HG03196 (cell line): ENCODE results near the gene ANKK1.

Experiments used
- ATAC-seq: cut with Tn5 transposase; IDR thresholded peaks from one replicate; pipeline ENCODE4 v1.9.1; 2021; ENCODE audit not compliant: unreplicated experiment

The ANKK1 gene

DNA sequence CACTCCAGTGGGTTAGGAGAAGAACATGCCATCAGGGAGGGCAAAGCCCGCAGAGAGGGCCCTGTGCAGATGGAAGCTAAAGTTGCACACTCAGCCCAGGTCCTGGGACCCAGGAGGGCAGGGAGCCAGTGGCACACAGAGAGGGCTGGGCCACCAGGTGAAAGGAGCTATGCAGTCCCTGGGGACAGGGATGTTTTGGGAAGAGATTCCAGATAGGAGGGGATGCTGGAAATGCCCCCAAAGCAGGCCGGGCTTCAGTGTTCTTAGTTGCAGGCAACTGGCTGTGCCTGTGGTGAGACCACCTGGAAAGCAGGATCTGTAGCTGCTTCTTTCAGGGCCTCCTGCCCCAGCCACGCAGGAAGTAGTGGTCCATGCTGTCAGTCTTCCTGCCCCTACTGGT is 19.6 kb downstream of the ANKK1 start:
- ATAC-seq = no peak

DNA sequence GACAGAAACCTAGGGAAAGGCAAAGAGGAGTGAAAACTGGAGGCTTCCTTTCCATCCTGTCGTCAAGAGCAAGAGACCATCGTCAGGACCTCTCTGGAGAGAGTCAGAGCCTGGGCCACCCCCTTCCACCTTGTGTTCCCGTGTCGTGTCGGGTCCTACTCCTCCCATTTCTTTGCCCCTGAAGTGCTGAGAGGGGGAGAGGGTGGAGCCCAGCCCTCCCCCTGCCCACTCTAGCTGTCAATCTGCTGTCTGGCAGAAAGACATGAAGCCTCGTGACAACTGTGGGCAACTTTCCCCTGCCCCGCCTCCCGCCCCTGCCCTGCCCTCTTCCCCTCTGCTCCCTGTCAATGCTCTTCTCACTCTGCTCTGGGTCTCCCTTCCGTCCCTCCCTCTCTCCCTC is 20.6 kb downstream of the ANKK1 start:
- no peak for ATAC-seq

DNA sequence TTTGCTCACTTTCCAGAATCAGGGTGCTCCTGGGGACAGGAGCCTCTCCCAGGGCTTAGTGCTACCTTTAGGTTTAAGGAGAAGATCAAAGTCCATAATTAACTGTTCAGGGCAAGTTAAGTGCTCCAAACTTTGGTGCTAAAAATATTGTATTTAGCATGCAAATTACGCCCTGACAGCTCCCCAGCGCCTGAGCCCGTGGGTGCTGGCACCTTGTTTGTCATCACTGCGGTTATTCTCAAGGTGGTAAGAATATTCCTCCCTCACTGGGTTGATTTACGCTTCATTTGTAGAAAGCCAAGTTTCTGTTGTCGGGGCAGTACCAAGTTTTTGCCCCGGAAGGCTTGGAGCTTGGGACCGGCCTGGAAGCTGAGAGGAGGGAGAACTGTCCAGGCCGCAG is 21.3 kb downstream of the ANKK1 start:
- ATAC-seq = no peak

DNA sequence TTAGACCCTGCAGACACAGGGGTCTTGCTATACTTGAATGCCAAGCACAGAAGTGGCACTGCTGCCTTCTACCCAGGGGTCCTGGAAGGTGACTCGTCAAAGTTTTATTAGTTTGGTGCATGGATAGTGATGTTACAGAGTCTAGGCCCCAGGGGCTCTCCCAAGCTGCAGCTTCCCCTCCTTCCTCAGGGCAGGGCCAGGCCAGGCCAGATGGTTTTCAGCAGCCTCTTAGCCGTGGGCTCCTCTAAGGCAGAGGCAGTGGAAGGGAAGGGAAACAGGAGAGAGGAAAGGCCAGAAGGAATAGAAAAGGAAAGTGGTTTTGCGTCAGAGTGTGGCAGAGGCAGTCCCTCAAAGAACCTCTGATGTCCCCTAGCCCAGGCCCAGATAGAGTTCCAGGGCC is 21.9 kb downstream of the ANKK1 start:
- no peak for ATAC-seq

DNA sequence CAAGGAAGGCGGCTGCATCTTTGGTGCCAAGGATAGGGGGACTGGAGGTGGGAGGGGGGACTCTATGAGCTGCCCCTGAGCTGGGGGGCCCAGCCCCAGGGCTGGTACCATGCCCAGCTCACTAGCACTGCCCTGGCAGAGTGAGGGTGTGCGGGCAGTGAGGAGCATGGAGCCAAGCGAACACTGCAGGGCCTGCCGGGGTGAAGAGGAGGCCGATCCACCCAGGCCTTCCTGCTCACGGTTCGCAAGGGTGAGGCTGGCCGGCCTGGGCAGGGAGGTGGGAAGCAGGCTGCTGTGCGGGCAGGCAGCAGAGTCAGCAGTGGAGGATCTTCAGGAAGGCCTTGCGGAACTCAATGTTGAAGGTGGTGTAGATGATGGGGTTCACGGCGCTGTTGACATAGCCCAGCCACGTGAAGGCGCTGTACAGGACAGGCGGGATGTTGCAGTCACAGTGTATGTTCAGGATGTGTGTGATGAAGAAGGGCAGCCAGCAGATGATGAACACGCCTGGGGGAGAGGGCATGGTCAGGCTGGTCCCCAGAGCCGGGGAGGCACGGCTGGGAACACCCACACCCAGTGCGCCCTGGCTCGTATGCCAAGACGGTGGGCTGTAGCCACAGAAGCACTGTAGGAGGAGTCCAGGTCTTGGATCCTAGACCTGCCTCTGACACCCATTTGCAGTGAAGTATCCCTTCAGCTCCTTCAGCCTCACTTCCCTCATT is 23.0 kb downstream of the ANKK1 start:
- no peak for ATAC-seq

DNA sequence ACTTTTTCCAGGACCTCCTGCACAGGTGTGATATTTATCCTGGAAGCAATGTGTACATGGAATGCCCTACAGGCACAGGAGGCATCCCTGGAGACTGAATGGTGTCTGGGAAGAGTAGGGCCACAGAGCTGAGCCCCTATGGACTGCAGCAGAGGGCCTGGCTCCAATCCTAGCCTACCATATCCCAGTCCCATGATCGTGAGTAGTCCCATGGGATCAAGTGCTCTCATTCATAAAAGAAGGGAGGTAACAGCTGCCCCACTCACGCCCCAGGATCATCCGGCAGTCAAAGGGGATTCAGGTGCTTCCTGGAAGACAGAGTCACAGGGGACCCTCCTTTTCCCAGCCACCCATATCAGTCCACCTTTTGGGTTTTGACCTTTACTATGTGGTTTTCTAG is 24.0 kb downstream of the ANKK1 start:
- no peak for ATAC-seq

DNA sequence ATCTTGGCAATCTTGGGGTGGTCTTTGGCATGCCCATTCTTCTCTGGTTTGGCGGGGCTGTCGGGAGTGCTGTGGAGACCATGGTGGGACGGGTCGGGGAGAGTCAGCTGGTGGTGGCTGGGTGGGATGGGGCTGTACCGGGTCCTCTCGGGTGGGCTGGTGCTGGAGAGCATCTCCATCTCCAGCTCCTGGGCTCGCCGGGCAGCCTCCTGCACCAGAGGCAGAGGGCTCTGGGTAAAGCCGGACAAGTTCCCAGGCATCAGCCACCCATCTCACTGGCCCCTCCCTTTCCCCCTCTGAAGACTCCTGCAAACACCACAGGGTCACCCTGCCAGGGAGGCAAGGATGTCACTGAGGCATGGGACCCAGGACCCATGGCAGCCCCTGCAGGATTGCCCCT is 25.1 kb downstream of the ANKK1 start:
- no peak for ATAC-seq

DNA sequence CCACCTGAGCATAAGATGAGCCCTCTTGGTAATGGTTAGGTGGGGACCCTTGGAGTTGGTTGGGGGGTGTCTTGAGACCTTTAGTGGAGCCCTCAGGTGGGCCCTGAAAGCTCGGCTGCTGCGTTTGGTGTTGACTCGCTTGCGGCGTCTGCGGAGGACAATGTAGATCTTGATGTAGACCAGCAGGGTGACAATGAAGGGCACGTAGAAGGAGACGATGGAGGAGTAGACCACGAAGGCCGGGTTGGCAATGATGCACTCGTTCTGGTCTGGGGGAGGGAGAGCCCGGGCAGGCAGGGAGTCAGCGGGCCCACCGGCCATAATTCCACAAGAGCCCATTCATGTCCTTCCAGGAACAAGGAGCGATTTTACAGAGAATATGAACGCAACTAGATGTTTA is 27.8 kb downstream of the ANKK1 start:
- no peak for ATAC-seq

DNA sequence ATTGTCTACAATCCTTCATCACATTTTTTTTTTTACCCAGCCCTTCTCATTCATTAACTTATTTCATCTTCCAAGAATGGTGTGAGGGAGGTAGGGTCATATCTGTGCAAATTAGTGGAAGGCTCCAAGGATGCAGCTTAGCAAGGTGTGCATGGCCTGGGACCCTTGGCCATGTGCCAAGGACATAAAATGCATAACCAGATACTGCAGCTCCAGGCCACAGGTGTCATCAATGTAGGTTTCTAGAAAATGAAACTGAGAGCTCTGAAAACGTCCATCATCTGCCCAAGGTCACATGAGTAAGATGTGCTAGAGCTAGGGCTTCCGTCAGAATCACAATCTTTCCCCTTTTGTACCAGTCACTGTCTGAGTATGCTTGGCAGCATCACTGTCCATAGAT is 29.8 kb downstream of the ANKK1 start:
- no peak for ATAC-seq

DNA sequence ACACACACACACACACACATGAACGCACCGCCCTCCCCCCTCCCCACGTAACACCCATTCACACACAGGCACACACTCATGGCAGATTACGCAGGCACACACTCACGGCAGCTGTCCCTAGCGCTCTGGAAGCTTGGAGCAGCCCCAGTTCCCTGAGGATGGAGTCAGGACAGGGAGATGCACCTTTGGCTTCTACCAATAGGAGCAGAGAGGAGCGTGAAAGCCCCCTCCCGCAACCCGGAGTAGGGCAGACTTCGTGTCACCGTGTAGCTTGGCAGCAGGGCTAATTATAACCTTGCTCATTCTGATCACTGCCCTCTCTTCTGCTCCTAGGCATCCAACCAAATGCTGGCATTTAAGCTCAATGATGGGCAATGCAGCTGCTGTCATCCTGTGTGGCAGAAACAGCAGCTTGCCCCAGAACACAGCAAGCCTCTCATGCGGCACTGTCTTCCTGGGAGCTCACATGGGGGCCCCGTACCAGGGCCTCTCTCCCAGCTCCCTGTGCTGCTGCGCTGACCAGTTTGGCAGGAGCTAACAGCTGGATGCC is 31.9 kb downstream of the ANKK1 start:
- no peak for ATAC-seq

DNA sequence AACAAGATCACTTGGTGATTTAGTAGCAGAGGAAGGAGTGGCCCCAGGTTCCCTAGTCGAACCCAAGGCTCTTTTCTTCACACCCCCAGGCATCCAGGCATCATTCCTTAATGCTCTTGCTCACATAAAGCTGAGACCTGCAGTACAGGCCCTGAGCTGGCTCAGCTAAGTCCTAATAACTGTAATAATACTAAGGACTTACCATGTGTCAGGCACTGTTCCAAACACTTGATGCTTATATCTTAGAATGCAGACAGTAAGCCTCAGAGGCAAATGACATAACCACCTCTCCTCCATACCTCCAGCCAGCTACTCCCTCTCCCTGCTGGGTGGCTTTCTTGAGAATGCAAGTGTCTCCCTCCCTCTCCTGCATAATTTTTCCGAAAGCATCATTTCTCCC is 33.2 kb downstream of the ANKK1 start:
- no peak for ATAC-seq

DNA sequence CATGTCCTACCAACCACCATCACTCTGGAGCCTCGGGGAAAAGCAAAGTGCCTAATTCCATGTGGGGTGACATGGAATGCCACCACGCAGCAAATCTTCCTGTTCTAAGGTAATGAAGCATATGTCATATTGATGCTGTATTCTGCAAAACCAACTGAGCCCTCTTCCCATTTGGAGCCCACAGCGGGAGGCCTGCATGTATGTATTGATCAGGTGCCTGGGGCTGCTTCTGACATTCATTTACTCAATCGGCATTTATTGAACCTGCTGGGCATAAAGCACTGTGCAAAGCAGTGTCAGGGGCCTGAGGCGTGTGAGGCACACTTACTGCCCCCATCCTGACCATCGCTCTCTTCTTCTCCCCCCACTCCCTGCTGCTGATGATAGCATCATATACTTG is 39.1 kb downstream of the ANKK1 start:
- ATAC-seq = no peak

DNA sequence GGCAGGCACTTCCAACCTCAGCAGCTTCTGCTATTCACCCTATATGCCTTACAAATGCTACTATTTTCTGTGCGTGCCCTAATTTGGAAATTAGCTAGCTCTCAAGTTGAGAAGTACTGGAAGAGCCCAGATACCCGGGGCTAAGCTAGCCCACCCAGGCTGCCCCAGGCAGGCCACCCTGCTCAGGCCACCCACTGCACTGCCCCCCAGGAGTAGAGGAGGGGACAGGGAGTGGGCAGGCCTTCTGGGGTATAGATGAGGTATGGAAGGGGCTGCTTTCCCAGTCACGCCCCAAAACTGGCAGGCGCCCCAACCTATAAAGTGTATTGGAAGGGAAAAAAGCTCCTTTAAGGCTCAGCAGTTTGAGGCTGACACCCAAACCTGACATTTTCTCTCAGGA is 44.2 kb downstream of the ANKK1 start:
- no peak for ATAC-seq

DNA sequence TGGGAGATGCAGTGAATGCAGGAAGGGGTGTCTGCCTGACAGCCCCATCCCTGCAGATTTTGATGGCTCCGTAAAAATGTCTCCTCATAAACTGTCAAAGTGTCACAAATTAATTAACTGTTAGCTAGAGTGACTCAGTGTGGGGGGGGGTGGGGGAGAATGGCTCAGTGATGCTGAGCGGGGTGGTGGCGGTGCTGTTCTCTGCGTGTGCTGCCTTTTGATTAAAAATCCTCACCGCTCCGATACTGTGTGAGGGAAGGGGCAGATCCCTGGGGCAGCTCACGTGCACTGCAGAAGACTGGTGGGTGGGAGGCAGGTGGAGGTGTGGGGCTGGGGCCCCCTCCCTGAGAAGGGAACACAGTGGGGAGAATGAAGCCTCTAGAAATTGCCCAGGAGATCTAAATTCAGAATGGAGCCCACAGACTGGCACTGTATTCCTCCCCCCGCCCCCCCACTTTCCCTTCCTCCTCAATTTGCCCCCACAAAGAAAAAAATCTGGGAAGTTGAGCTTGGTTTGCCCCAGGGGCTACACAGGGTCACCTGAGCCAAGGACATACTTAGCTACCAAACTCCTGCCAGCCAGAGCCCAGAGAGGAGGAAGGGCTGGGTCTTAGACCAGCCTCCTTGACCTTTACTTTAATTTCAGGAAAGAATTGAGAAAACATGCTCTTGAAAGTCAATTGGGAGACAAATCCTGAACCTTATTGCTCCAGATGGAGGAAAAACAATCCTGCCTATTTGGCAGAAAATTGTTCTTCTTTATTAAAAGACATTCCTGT is 47.8 kb downstream of the ANKK1 start:
- ATAC-seq = no peak

DNA sequence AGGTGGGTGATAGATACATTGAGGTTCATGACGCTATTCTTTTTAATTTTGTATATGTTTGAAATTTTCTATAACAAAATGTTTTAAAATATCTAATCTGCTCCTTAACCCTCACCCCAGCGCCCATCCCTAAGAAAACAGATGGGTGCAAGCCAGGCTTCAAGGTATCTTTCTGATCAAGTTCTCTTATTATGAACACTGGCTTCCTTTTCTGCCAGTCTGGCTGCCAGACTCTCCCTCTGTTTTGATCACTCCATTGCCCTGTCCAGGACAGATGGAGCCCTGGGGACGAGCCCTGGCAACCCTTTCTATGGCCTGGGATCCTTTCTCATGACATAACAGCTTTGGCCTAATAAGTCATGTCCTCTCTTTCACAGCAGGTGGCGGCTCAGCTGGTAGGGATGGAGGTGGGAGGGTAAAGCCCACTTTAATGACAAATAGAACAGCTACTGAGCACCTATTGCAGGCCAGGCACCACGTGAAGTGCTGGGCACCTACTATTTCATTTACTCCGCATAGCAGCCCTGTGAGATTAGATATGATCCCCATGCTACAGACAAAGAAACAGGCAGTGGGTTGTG is 49.2 kb downstream of the ANKK1 start:
- no peak for ATAC-seq

DNA sequence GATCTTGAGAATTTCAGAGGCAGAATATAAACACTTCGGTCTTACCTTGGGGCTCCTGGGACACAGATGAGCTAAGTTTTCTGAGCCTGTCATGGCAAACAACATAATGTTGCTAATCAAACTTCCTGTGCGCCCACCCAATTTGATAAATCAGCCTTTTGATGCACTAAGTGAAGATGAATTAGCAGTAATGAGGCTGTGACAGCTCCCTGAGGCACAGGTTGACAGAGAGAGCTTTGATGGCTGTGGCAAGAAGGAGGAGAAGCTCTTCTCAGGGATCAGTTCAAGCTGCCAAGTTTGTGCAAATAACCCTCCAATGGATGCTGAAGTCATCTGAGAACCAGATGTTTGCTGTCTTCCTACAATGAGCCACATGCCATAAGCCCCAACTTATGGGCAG is 53.2 kb downstream of the ANKK1 start:
- no peak for ATAC-seq

DNA sequence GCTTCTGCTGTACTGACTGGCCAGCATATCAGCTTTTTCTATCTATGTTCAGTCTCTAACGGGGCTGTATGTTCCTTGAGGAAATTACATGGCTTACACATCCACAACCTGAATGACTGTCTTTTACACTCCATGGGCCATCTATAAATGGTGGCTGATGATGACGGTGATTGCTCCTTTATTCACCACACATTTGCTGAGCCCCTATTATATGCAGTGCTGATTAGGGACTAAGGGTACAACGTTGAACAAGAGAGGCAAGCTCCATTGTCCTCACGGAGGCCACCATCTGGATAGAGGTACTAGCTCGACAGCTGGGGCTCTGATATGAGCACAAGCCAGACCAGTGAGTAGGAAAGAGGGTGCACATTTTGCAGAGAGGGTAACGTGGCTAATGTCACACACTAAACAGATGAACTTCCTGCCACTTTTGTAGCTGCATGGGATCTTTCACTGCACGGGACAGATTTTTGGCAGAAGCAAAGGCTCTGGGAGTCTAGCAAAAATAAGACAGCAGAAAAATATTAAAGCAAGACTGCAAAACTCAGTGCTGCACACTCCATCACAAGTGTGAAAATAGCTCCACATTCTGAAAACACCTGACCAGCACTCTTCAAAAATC is 57.0 kb downstream of the ANKK1 start:
- ATAC-seq = no peak

DNA sequence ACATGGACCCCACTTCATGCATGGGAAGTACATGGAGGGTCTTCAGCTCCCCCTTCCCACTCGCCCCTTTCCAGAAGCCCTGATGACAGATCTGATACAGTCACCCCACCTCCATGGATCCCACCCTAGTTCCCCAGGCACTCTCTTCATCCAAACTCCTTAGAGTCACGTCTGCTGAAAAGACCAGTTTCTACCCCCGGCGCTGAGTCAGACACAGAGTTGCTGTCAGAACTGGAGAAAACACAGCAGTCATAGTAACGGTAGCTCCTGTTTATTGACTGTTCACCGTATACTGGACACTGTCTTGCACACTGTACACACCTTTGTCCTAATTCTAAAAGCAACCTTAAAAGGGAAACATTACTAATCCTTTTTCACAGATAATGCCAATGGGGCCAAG is 58.5 kb downstream of the ANKK1 start:
- no peak for ATAC-seq

DNA sequence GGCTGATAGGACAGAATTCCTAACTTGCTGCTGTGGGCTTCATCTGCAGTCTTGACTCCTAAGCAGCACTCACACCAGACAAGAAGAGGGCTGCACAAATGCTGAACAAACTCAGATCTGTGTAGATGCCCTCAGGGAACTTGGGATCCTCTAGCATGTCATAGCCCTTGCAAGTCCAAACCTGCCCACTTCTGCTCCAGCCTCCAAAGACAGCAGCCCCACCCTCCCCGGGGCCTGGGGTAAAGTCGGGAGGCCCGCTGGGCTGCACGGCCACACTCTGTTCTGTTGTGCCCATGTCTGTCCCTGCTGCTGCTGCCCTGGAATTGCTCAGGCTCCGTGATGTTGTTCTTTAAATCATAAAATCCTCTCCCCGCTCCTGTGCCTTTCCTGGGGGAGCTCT is 59.4 kb downstream of the ANKK1 start:
- no peak for ATAC-seq

DNA sequence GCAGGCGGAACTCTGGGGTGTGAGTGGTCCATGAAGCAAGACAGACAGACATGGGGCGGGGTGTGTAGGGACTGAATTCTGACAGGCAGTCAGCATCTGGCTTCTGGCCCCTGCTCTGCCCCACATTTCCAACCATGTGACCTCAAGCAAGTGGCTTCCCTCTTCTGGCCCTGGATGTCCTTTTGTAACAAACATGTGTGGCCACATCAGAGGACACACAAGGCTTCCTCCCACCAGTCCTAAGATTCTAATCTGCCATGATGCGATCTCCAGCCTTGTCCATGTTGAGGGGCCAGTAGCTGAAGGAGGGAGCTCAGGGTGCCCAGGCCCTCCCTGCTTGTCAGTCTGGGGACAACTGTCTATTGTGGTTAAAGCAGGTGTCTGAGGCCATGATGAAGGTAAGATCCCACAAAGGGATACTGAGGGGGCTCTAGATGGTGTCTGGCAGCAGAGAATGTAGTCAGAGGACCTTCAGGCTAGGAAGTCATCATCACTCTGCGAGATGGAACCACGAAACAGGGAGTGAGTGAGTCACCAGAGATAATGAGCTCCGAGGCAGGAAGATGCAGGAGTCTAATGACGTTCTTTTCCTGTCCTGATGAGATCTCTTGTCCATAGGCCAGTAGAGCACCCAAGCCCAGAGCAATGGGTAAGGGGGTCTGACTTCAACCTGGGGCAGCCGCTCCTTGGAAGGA is 60.2 kb downstream of the ANKK1 start:
- ATAC-seq = no peak

DNA sequence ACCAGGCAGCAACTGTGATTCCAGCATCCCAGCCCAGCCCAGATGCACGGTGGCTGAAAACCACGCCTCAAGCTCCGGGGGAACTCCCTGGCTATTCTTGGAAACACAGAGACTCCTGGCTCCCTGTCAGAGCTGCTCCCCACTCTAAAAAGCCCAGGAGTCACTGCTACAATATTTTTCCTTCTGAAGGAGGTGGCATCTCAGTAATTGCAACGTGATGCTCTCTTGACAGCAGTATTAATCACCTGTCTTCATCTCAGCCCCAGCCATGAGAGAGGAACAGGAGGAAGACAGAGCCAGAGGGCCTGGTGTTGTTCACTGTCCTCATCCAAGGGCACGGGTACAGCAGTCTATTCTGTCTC is 60.7 kb downstream of the ANKK1 start:
- no peak for ATAC-seq
